NCI-H69 (cell line): Measurements from ENCODE around the gene SLIT3.
"Not testable (repeated sequence)": the region's sequence is repeated elsewhere in the genome, so short reads cannot be mapped to it uniquely, and the experiment has no call there.

Experiments
- DNase-seq: peaks from one replicate; lab custom pipeline; 2025; lab: John Stamatoyannopoulos, UW

Gene SLIT3

GRCh38 chr5:169219351-169219750 is 81.6 kb downstream of the SLIT3 start:
- no peak for DNase-seq

GRCh38 chr5:169218861-169219260 is 82.1 kb downstream of the SLIT3 start:
- no peak for DNase-seq

DNA sequence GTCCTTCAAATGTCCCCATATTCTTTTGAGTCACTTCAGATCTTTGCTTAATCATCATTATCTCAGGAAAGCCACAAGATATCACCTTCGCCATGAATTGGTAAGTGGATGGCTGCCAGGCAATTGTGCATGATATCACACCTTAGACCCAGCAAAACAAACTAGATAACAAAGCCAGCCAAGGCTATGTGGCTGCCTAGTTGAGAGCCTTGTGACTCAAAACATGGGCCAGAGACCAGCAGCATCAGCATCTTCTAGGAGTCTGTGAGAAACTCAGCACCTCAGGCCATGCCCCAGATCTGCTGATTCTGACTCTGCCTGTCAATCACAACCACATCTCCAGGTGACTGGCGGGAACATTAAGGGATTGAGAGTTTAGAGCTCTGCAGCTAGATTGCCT is 82.8 kb downstream of the SLIT3 start:
- DNase-seq, result no peak

- DNase-seq, result no peak
These were observed 84.1 kb downstream of the SLIT3 start for GRCh38 chr5:169216866-169217265.

DNA sequence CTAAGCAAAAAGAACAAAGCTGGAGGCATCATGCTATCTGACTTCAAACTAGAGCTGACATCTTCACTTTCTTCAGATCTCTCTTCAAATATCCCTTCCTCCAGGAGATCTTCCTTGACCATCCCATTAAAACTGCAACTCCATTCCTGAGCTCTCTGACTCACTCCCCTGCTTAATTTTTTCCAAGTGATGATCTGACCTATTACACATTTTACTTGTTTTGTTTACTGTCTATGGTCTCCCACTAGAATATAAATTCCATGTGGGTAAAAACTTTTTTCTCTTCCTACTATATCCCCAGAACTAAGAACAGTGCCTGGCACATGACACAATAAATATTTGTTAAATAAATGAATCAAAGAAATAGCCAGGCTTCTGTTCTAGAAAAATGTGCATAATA is 87.5 kb downstream of the SLIT3 start:
- no peak for DNase-seq

DNA sequence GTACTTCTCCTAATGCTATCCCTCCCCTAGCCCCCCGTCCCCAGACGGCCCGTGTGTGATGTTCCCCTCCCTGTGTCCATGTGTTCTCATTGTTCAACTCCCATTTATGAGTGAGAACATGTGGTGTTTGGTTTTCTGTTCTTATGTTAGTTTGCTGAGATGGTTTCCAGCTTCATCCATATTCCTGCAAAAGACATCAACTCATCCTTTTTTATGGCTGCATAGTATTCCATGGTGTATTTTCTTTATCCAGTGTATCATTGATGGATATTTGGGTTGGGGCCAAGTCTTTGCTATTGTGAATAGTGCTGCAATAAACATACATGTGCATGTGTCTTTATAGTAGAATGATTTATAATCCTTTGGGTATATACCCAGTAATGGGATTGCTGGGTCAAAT is 89.2 kb downstream of the SLIT3 start:
- not testable (repeated sequence) for DNase-seq

DNA sequence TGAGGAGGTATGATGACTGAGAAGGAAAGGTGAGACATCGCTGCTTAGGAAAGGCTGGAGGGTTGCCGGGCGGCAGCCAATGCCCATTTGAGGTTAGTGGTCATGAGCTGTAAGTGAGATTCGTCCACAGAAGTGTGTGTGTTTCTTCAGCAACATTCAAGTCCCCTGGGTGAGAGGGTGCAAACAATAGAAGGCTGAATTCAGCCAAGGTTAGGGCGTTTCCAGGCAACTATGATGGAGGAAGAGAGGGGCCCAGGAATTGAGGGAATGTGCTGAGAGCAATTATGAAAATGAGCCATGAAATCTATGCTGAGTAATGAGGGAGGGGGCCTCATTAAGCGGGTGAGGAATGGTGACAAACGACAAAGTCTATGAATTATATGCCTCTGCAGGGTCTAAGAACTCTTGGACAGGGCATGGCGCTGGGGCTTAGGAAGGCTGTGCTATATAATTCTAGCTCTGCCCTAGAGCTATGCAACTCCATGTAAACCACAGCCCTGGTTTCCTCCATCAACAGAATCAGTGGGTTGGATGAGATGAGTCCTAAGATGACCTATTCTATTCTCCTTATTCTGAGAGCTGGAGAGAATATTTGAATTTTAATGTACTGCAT is 96.0 kb downstream of the SLIT3 start:
- no peak for DNase-seq

- no peak for DNase-seq
These were observed 98.0 kb downstream of the SLIT3 start for GRCh38 chr5:169202969-169203368.

DNA sequence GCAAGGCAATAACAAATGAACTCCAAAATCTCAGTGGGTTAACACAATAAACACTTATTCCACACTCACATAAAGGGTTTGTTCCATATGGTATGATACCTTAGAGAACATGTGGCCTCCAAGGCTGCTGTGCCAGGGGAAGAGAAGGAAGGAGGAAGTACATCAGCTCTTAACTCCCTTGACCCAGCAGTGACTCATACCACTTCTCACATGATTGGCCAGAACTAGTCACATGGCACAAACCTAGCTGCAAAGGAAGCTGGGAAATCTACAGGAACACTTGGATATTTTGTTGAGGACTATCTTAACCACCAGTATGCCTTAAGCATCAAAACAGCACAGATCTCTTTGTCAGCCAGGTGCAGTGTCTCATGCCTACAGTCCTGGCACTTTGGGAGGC is 99.3 kb downstream of the SLIT3 start:
- DNase-seq, result no peak

DNA sequence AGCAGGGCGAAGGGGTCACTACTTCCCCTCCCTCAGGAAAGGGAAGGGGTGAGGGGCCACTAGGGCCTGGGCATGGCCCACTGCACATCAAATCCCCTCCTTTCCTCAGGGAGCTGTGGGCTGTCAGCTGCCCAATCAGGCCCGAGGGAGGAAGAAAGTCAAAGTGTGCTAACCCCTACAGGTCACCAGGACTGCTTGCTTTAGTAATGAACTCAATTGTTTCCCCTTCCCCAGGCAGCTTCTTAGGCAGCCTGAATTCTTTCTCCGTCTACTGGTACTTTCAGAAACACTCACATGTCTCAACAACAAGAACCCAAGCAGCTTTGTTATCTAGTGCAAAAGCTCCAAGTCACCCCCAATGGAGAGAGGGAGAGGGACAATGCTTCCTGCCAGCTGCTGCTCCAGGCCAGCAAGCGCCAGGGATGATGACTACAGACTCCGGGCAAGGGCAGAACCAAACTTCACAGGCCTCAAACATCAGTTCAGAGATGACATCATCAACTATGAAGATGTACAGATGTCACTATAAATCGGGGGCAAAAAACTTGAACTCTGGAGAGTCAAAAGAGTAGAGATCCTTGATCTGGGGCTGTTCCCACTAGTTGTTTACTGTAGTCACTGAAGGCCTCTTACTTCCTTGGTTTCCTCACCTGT is 100.7 kb downstream of the SLIT3 start:
- DNase-seq, result no peak

GRCh38 chr5:169197343-169197742 is 103.6 kb downstream of the SLIT3 start:
- no peak for DNase-seq

DNA sequence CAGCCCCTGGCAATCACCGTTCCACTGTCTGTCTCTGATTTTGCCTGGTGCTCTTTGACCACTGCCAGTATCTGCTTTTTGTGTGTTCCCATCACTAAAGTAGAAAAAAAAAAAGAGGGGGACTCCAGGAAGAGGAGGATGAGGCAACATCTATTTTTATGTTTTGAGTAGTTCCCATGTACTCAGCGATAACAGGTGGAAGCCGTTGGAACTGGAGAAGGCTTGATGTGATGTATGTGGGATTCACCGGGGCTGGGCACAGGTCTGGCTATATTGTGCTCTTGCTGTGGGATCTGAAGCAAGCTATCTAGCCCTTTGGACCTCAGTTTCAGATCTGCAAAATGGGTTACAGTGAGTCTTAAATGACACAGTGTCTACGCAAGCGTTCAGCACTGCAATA is 104.9 kb downstream of the SLIT3 start:
- DNase-seq, result no peak

GRCh38 chr5:169195601-169196000 is 105.3 kb downstream of the SLIT3 start:
- no peak for DNase-seq

GRCh38 chr5:169192536-169192935 is 108.4 kb downstream of the SLIT3 start:
- DNase-seq, result no peak

DNA sequence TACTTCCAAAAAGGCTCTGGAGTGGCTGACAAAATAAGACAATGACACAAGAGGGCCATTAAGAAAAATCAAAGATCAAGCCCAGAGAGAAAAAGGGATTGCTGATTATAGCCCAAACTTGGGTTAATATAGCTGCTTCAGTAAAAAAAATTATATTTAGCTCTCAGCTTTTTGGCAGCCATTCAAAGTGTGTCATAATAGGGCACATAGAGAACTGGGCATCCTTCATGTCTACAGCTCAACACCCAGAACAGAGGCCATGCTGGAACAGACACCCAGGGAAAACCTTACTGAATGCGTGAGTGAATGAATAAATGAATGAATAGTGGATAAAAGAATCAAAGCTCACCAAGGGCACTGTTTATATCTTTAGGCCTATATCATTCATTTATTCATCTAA is 110.1 kb downstream of the SLIT3 start:
- no peak for DNase-seq

DNA sequence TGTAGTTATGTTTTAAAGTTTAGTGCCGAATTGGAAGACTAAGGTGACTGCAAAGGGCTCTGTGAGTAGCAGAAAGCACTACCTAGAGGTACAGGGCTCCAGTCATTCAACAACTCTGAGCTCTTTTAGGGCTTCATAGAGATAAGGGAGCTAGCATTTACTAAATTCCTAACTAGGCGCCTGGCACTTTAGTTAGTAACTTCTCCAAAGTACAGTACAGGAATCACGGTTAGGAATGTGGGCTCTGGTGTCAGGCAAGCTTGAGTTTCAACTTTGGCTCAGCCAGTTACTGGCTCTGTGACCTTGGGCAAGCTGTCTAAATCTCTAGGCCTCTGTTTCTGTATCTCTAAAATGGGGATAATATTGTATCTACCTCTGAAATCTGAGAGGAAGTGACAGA is 115.3 kb downstream of the SLIT3 start:
- DNase-seq, result no peak

GRCh38 chr5:169183576-169183975 is 117.4 kb downstream of the SLIT3 start:
- no peak for DNase-seq

DNA sequence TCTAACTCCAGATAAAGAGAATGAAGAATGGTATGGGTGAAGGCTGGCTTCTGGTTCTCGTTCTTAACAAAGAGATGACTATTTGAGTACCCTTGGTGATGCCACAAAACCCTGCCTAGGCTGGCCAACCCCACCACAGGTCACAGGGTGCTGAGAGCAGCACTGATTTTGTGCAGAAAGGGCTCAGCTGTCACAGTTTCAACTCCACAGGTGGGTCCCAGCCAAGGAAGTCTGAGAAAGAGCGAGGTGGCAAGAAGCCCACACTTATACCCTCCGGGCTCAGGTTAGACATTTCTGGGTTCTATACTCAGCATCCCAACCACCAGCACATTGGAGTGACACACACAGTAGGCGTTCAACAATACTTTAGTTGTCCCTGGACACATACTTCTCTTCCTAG is 118.1 kb downstream of the SLIT3 start:
- no peak for DNase-seq

DNA sequence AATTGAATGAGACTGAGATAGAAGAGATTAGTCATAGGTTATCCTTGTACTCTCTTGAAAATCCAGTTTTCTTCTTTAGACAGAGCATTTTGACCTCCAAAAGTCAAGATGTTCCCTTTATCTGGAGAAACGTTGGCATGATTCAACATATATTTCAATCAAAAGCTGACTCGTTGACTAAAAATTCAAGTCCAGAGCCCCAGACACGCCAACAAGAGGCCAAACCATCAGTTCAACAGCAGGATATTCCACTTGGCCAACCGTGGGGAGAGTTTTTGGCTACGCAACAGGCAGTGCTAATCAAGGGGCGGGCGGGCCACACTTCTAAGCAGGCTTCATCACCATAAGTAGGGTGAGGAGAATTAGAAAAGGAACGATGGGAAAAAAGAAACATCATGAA is 119.1 kb downstream of the SLIT3 start:
- DNase-seq, result no peak

DNA sequence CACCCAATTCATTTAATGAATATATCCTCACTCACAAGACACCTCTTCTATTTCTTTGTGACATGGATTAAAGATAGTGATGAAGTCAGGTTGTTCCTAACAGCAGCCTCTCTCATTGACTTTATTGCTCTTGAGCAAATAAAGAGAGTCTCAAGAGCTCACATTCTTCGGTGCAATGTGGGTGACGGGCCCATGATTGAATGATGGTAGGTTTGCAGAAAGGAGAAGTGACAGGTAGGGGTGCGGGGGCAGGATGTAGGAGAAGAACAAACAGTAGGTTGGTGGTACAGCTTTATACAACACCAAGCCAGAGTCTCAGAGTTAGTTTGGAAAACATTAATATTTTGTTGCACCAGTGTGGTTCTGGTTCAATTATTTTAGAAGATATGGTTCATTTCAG is 122.2 kb downstream of the SLIT3 start:
- no peak for DNase-seq

DNA sequence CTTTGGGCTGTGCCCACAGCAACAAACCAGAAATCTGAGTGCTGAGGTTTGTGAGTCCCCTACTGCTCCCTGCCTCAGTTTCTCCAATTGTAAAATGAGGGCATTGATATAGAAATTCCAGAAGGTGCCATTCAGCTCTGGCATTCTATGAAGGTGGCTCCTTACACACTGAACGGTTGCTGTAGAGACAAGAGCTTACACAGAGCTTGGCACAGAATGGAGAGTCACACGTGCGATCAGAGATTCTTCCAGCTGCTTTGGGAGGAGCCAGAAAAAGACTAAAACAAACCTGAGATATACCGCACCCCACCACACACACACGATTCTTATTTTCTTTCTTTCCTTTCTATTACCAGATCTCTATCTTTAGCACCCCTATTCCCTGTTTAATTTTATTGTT is 122.7 kb downstream of the SLIT3 start:
- no peak for DNase-seq

- no peak for DNase-seq
These were observed 123.9 kb downstream of the SLIT3 start for GRCh38 chr5:169176709-169177694.

DNA sequence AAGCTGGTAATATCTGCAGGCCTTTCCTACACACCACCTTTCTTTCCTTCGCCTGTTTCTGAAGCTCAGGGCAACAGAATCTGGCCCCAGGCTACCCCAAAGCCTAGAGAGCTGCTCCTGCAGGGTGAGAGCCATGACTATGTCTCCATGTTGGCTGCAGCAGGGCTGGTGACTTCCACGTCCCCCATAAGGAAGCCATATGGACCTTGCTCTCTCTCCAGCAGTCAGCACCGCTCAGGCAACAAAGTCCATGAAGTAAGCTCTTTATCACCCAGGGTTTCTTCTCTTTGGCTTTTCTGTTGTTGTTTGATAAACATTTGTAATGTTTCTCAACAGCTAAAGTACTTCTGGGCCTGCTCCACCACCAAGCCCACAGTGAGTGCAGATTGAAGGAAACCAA is 125.2 kb downstream of the SLIT3 start:
- no peak for DNase-seq
